Measurements from ENCODE around the gene DGKB. TPM values are rescaled to one million over a fixed set of nuclear protein-coding genes. Genes with fewer than 3 reads are reported as not detected.

DGKB gene
- total RNA-seq, 5 donors from 2014 or later (not counting 1 experiment from before 2014, with no cell fraction given): not detected

- ChIA-PET POLR2A (no interaction called here), CTCF (interaction anchor here in 1 of 2 donors (0.7 kb wide), 1 partner anchor 340 kb away, joined by 4 read pairs; no protein-coding TSS in a partner anchor)
- peaks cover 0 to 4% (median 0%) of the 10 kb centered on the region in 3 donors for H3K4me1 Mint-ChIP-seq
- no peaks in the 10 kb centered on the region for H3K9me3 ChIP-seq
- ATAC-seq (replicated peaks in 1 of 4) (no peak), DNase-seq (no peak)
- H3K4me3 Mint-ChIP-seq: no peak overlapping the region
- no CpG with 5 or more reads among the region's 1 CpG for WGBS (ENCODE audit: insufficient coverage)
- no peaks in the 10 kb centered on the region for H3K36me3 ChIP-seq (ENCODE audit: control insufficient read depth in 2 of 2, extremely low read depth in 1 of 2, insufficient read depth in 1 of 2, low read length in 1 of 2)
- H3K27me3 Mint-ChIP-seq: no peaks in the 10 kb centered on the region
- H3K36me3 Mint-ChIP-seq: no peaks in the 10 kb centered on the region
- H3K9me3 Mint-ChIP-seq: peaks cover 0 to 13% (median 7%) of the 10 kb centered on the region in 3 donors
- no peak overlapping the region for H3K27ac Mint-ChIP-seq
- no peak overlapping the region for H3K4me3 ChIP-seq (ENCODE audit: control insufficient read depth in 1 of 2, extremely low read depth in 1 of 2, low read length in 1 of 2)
- H3K27me3 ChIP-seq (replicated peaks in 1 of 2; ENCODE audit: control insufficient read depth in 2 of 2, extremely low read depth in 1 of 2, insufficient read depth in 2 of 2, low read length in 1 of 2): no peaks in the 10 kb centered on the region
- no peak overlapping the region for H3K27ac ChIP-seq (ENCODE audit: low read length)
- no peaks in the 10 kb centered on the region for H3K4me1 ChIP-seq (ENCODE audit: control insufficient read depth in 1 of 2, extremely low read depth in 1 of 2, insufficient read depth in 2 of 2, low read length in 2 of 2)
Measured at GRCh38 chr7:14738086-14738485, 164.5 kb downstream of the DGKB start.

DNA sequence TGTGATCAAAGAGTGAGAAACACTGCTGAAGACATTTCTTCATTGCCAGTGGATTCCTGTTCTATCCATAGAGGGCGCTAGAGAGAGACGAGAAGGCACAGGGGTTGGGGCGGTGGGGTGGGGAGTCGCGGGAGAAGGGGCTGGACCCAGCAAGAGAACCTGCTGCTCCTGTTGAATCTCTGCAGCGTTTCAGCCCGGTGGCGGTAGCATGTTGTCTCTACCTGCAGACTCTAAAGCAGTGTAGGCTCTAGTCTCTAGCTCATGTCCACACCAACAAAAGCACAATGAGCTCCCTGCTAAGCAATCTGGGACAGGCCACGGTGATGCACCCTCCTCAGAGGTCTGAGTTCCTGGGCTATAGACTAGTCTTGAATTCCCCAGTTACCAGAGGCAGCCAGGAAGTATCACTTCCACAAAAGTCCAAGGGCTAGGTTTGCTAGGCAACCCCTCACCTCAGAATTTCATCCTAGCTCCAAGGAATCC, 167.7 kb downstream of the DGKB start:
- Histone ChIP-seq H3K36me3 (ENCODE audit: control insufficient read depth in 2 of 2, extremely low read depth in 1 of 2, insufficient read depth in 1 of 2, low read length in 1 of 2) (no peaks in the 10 kb centered on the region), H3K4me3 (ENCODE audit: control insufficient read depth in 1 of 2, extremely low read depth in 1 of 2, low read length in 1 of 2) (no peak overlapping the region), H3K27me3 (replicated peaks in 1 of 2; ENCODE audit: control insufficient read depth in 2 of 2, extremely low read depth in 1 of 2, insufficient read depth in 2 of 2, low read length in 1 of 2) (no peaks in the 10 kb centered on the region), H3K9me3 (no peaks in the 10 kb centered on the region), H3K27ac (ENCODE audit: low read length) (no peak overlapping the region), H3K4me1 (ENCODE audit: control insufficient read depth in 1 of 2, extremely low read depth in 1 of 2, insufficient read depth in 2 of 2, low read length in 2 of 2) (no peaks in the 10 kb centered on the region)
- no peaks in the 10 kb centered on the region for H3K27me3 Mint-ChIP-seq
- H3K4me1 Mint-ChIP-seq: peaks cover 0 to 4% (median 0%) of the 10 kb centered on the region in 3 donors
- 52% methylated on average over 9 of the region's 9 CpGs for WGBS (ENCODE audit: insufficient coverage)
- no peaks in the 10 kb centered on the region for H3K36me3 Mint-ChIP-seq
- no peak overlapping the region for H3K4me3 Mint-ChIP-seq
- ATAC-seq (replicated peaks in 1 of 4) (no peak), DNase-seq (no peak)
- ChIA-PET CTCF (no interaction called here), POLR2A (interaction anchor here in 1 of 2 donors (0.6 to 1.1 kb wide), 2 partner anchors 9 to 30 kb away, joined by 3 read pairs; no protein-coding TSS in a partner anchor)
- H3K27ac Mint-ChIP-seq: no peak overlapping the region
- H3K9me3 Mint-ChIP-seq: peaks cover 0 to 18% (median 5%) of the 10 kb centered on the region in 3 donors

DNA sequence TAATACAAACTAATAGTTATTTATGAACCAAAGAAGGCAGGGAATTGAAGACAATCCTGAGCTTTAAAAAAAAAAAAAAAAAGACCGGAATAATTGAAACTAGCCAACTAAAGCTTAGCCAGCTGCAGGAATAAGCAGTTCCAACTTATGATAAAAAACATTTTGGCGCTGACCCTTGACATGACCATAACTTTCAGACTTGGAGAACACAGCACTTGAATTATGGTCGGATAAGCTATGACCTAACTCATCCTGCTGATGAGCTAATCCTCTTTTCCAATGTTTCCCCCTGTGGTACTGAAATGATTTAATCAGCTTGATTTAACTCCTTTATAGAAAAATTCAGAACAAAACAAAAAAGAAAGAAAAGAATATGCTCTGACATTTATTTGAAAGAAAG, 181.8 kb downstream of the DGKB start:
- Histone ChIP-seq H3K27me3 (replicated peaks in 1 of 2; ENCODE audit: control insufficient read depth in 2 of 2, extremely low read depth in 1 of 2, insufficient read depth in 2 of 2, low read length in 1 of 2) (no peaks in the 10 kb centered on the region), H3K36me3 (ENCODE audit: control insufficient read depth in 2 of 2, extremely low read depth in 1 of 2, insufficient read depth in 1 of 2, low read length in 1 of 2) (no peaks in the 10 kb centered on the region), H3K9me3 (no peaks in the 10 kb centered on the region), H3K4me3 (ENCODE audit: control insufficient read depth in 1 of 2, extremely low read depth in 1 of 2, low read length in 1 of 2) (no peak overlapping the region), H3K4me1 (ENCODE audit: control insufficient read depth in 1 of 2, extremely low read depth in 1 of 2, insufficient read depth in 2 of 2, low read length in 2 of 2) (no peaks in the 10 kb centered on the region), H3K27ac (ENCODE audit: low read length) (no peak overlapping the region)
- H3K9me3 Mint-ChIP-seq: no peaks in the 10 kb centered on the region
- H3K4me1 Mint-ChIP-seq: no peaks in the 10 kb centered on the region
- H3K4me3 Mint-ChIP-seq: no peak overlapping the region
- ATAC-seq (replicated peaks in 1 of 4): no peak
- ChIA-PET CTCF (no interaction called here), POLR2A (no interaction called here)
- H3K36me3 Mint-ChIP-seq: no peaks in the 10 kb centered on the region
- DNase-seq: no peak
- WGBS (ENCODE audit: insufficient coverage): 86% methylated on average over 1 of the region's 3 CpGs
- H3K27me3 Mint-ChIP-seq: no peaks in the 10 kb centered on the region
- H3K27ac Mint-ChIP-seq: no peak overlapping the region

- H3K9me3 ChIP-seq: no peaks in the 10 kb centered on the region
- H3K4me3 ChIP-seq (ENCODE audit: control insufficient read depth in 1 of 2, extremely low read depth in 1 of 2, low read length in 1 of 2): no peak overlapping the region
- no peaks in the 10 kb centered on the region for H3K9me3 Mint-ChIP-seq
- ATAC-seq (replicated peaks in 1 of 4): no peak
- H3K27ac Mint-ChIP-seq: no peak overlapping the region
- CTCF ChIA-PET: no interaction called here
- POLR2A ChIA-PET: no interaction called here
- H3K4me1 ChIP-seq (ENCODE audit: control insufficient read depth in 1 of 2, extremely low read depth in 1 of 2, insufficient read depth in 2 of 2, low read length in 2 of 2): no peaks in the 10 kb centered on the region
- DNase-seq: no peak
- no peaks in the 10 kb centered on the region for H3K27me3 Mint-ChIP-seq
- H3K4me1 Mint-ChIP-seq: no peaks in the 10 kb centered on the region
- no peaks in the 10 kb centered on the region for H3K27me3 ChIP-seq (replicated peaks in 1 of 2; ENCODE audit: control insufficient read depth in 2 of 2, extremely low read depth in 1 of 2, insufficient read depth in 2 of 2, low read length in 1 of 2)
- no peaks in the 10 kb centered on the region for H3K36me3 Mint-ChIP-seq
- H3K4me3 Mint-ChIP-seq: no peak overlapping the region
- H3K36me3 ChIP-seq (ENCODE audit: control insufficient read depth in 2 of 2, extremely low read depth in 1 of 2, insufficient read depth in 1 of 2, low read length in 1 of 2): no peaks in the 10 kb centered on the region
- no peak overlapping the region for H3K27ac ChIP-seq (ENCODE audit: low read length)
- WGBS (ENCODE audit: insufficient coverage): no CpG with 5 or more reads among the region's 1 CpG
Measured at GRCh38 chr7:14717816-14718215, 184.7 kb downstream of the DGKB start.

DNA sequence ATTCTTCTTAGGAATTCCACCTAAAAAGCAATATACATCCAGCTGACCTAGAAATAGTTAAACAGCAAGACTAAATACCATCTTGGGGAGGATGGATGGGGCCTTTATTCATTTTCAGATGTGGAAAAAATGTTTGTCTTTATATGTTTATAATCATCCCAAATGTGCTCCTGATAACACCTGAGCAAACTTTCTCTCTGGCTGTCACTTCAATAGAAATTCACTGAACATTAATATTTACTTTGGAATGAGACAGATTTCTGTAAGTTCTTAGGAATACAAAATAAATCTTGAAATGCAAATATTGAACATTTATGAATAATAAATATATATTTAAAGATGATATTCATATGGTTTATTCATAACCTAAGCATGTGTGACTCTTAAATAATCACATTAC, 185.4 kb downstream of the DGKB start:
- Histone ChIP-seq H3K36me3 (ENCODE audit: control insufficient read depth in 2 of 2, extremely low read depth in 1 of 2, insufficient read depth in 1 of 2, low read length in 1 of 2) (no peaks in the 10 kb centered on the region), H3K4me3 (ENCODE audit: control insufficient read depth in 1 of 2, extremely low read depth in 1 of 2, low read length in 1 of 2) (no peak overlapping the region), H3K27me3 (replicated peaks in 1 of 2; ENCODE audit: control insufficient read depth in 2 of 2, extremely low read depth in 1 of 2, insufficient read depth in 2 of 2, low read length in 1 of 2) (no peaks in the 10 kb centered on the region), H3K27ac (ENCODE audit: low read length) (no peak overlapping the region), H3K9me3 (no peaks in the 10 kb centered on the region), H3K4me1 (ENCODE audit: control insufficient read depth in 1 of 2, extremely low read depth in 1 of 2, insufficient read depth in 2 of 2, low read length in 2 of 2) (no peaks in the 10 kb centered on the region)
- H3K9me3 Mint-ChIP-seq: no peaks in the 10 kb centered on the region
- no peak overlapping the region for H3K4me3 Mint-ChIP-seq
- DNase-seq: no peak
- H3K4me1 Mint-ChIP-seq: no peaks in the 10 kb centered on the region
- POLR2A ChIA-PET: no interaction called here
- H3K36me3 Mint-ChIP-seq: no peaks in the 10 kb centered on the region
- no peaks in the 10 kb centered on the region for H3K27me3 Mint-ChIP-seq
- H3K27ac Mint-ChIP-seq: no peak overlapping the region
- ATAC-seq (replicated peaks in 1 of 4): no peak
- CTCF ChIA-PET: no interaction called here

GRCh38 chr7:14714161-14714728, 188.3 kb downstream of the DGKB start:
- Histone ChIP-seq H3K4me3 (ENCODE audit: control insufficient read depth in 1 of 2, extremely low read depth in 1 of 2, low read length in 1 of 2) (no peak overlapping the region), H3K27me3 (replicated peaks in 1 of 2; ENCODE audit: control insufficient read depth in 2 of 2, extremely low read depth in 1 of 2, insufficient read depth in 2 of 2, low read length in 1 of 2) (no peaks in the 10 kb centered on the region), H3K4me1 (ENCODE audit: control insufficient read depth in 1 of 2, extremely low read depth in 1 of 2, insufficient read depth in 2 of 2, low read length in 2 of 2) (no peaks in the 10 kb centered on the region), H3K27ac (ENCODE audit: low read length) (no peak overlapping the region), H3K9me3 (no peaks in the 10 kb centered on the region), H3K36me3 (ENCODE audit: control insufficient read depth in 2 of 2, extremely low read depth in 1 of 2, insufficient read depth in 1 of 2, low read length in 1 of 2) (no peaks in the 10 kb centered on the region)
- ChIA-PET CTCF (no interaction called here), POLR2A (no interaction called here)
- 39% methylated on average over 3 of the region's 3 CpGs for WGBS (ENCODE audit: insufficient coverage)
- Mint-ChIP-seq H3K4me3 (no peak overlapping the region), H3K27ac (no peak overlapping the region), H3K9me3 (no peaks in the 10 kb centered on the region), H3K27me3 (no peaks in the 10 kb centered on the region), H3K36me3 (no peaks in the 10 kb centered on the region), H3K4me1 (no peaks in the 10 kb centered on the region)
- no peak for ATAC-seq (replicated peaks in 1 of 4)
- DNase-seq: no peak

- H3K27me3 ChIP-seq (replicated peaks in 1 of 2; ENCODE audit: control insufficient read depth in 2 of 2, extremely low read depth in 1 of 2, insufficient read depth in 2 of 2, low read length in 1 of 2): no peaks in the 10 kb centered on the region
- no peaks in the 10 kb centered on the region for H3K9me3 Mint-ChIP-seq
- H3K27ac ChIP-seq (ENCODE audit: low read length): no peak overlapping the region
- DNase-seq: no peak
- no peaks in the 10 kb centered on the region for H3K4me1 Mint-ChIP-seq
- no peak for ATAC-seq (replicated peaks in 1 of 4)
- ChIA-PET CTCF (interaction anchor here (0.7 to 0.9 kb wide), 2 partner anchors 9 to 11 kb away, joined by 3 read pairs; no protein-coding TSS in a partner anchor), POLR2A (no interaction called here)
- no peak overlapping the region for H3K4me3 ChIP-seq (ENCODE audit: control insufficient read depth in 1 of 2, extremely low read depth in 1 of 2, low read length in 1 of 2)
- H3K27ac Mint-ChIP-seq: no peak overlapping the region
- no peak overlapping the region for H3K4me3 Mint-ChIP-seq
- H3K36me3 Mint-ChIP-seq: no peaks in the 10 kb centered on the region
- H3K9me3 ChIP-seq: no peaks in the 10 kb centered on the region
- H3K4me1 ChIP-seq (ENCODE audit: control insufficient read depth in 1 of 2, extremely low read depth in 1 of 2, insufficient read depth in 2 of 2, low read length in 2 of 2): no peaks in the 10 kb centered on the region
- no peaks in the 10 kb centered on the region for H3K36me3 ChIP-seq (ENCODE audit: control insufficient read depth in 2 of 2, extremely low read depth in 1 of 2, insufficient read depth in 1 of 2, low read length in 1 of 2)
- no peaks in the 10 kb centered on the region for H3K27me3 Mint-ChIP-seq
Measured at GRCh38 chr7:14698239-14698638, 204.3 kb downstream of the DGKB start.
